Neuronal stem cell (in vitro differentiated cells): ENCODE results near the gene POLD1.

Source experiments
- DNase-seq: peaks from one replicate; pipeline ENCODE4 v3.0.0-alpha.2; 2013; ENCODE audit warnings: low spot score
- H2AFZ ChIP-seq: one replicate; pipeline ENCODE4 v1.6.1; 2013; ENCODE audit warnings: mild to moderate bottlenecking, low read length, inconsistent platforms
- H2AK5ac ChIP-seq: 2 replicates; pipeline ENCODE4 v1.6.1; 2013; ENCODE audit warnings: low read depth, mild to moderate bottlenecking, inconsistent platforms, low read length, moderate library complexity, mixed read lengths
- H2BK120ac ChIP-seq: 2 replicates; pipeline ENCODE4 v1.6.1; 2013; ENCODE audit warnings: low read depth, mild to moderate bottlenecking, inconsistent platforms, low read length, moderate library complexity, mixed read lengths
- H2BK12ac ChIP-seq: one replicate; pipeline ENCODE4 v1.6.1; 2013; ENCODE audit warnings: low read length, inconsistent platforms
- H2BK15ac ChIP-seq: 2 replicates; pipeline ENCODE4 v1.6.1; 2013; ENCODE audit warnings: mild to moderate bottlenecking, low read length, inconsistent platforms, mixed read lengths
- H2BK5ac ChIP-seq: one replicate; pipeline ENCODE4 v1.6.1; 2013; ENCODE audit warnings: inconsistent platforms, mild to moderate bottlenecking, low read length, moderate library complexity
- H3K14ac ChIP-seq: one replicate; pipeline ENCODE4 v1.6.1; 2013; ENCODE audit warnings: low read length, inconsistent platforms
- H3K18ac ChIP-seq: 2 replicates; pipeline ENCODE4 v1.6.1; 2013; ENCODE audit warnings: low read length, inconsistent platforms
- H3K23ac ChIP-seq: 2 replicates; pipeline ENCODE4 v1.6.1; 2013; ENCODE audit warnings: low read depth, mild to moderate bottlenecking, mixed read lengths, low read length, inconsistent platforms; ENCODE audit not compliant: poor library complexity
- H3K27ac ChIP-seq: replicated peaks from 3 replicates; pipeline ENCODE4 v1.5.1; 2013; ENCODE audit warnings: low read length, inconsistent platforms
- H3K27me3 ChIP-seq, 3 experiments: 2 replicates each; pipeline ENCODE4 v1.6.1; 2013; ENCODE audit warnings: low read length in 3 of 3, mild to moderate bottlenecking in 2 of 3, inconsistent platforms in 1 of 3, low read depth in 1 of 3, mixed read lengths in 1 of 3, moderate library complexity in 1 of 3; ENCODE audit not compliant: control insufficient read depth in 3 of 3, insufficient read depth in 3 of 3
- H3K36me3 ChIP-seq, 2 donors: replicated peaks in 1 of 2; 2 replicates each; pipeline ENCODE4 v1.6.1; 2013; ENCODE audit warnings: low read length in 2 of 2; ENCODE audit not compliant: control insufficient read depth in 2 of 2, insufficient read depth in 2 of 2
- H3K4ac ChIP-seq: 2 replicates; pipeline ENCODE4 v1.6.1; 2013; ENCODE audit warnings: inconsistent platforms, mild to moderate bottlenecking, low read length, moderate library complexity
- H3K4me1 ChIP-seq, 2 donors: 1 replicate in 1 of 2; 2 replicates in 1 of 2; pipeline ENCODE4 v1.6.1; 2013; ENCODE audit warnings: low read length in 2 of 2, low read depth in 1 of 2; ENCODE audit not compliant: control insufficient read depth in 2 of 2, insufficient read depth in 1 of 2
- H3K4me2 ChIP-seq: one replicate; pipeline ENCODE4 v1.6.1; 2013; ENCODE audit warnings: mild to moderate bottlenecking, low read length, inconsistent platforms; ENCODE audit not compliant: insufficient read depth, poor library complexity, severe bottlenecking
- H3K4me3 ChIP-seq, 2 donors: 2 replicates each; pipeline ENCODE4 v1.5.1; 2013; ENCODE audit warnings: low read length in 2 of 2, mild to moderate bottlenecking in 2 of 2, inconsistent platforms in 1 of 2, moderate library complexity in 1 of 2
- H3K79me1 ChIP-seq: one replicate; pipeline ENCODE4 v1.6.1; 2013; ENCODE audit warnings: low read depth, mild to moderate bottlenecking, inconsistent platforms, low read length, moderate library complexity
- H3K9ac ChIP-seq: one replicate; pipeline ENCODE4 v1.6.1; 2013; ENCODE audit warnings: mild to moderate bottlenecking, low read depth, low read length, inconsistent platforms; ENCODE audit not compliant: poor library complexity
- H3K9me3 ChIP-seq, 2 donors: replicated peaks in 1 of 2; 2 replicates each; pipeline versions ENCODE3 to v1.6.1; 2013; ENCODE audit warnings: low read length in 2 of 2, mild to moderate bottlenecking in 2 of 2, inconsistent platforms in 1 of 2, low read depth in 1 of 2, mixed read lengths in 1 of 2, moderate library complexity in 1 of 2; ENCODE audit not compliant: control insufficient read depth in 2 of 2, insufficient read depth in 1 of 2
- H4K8ac ChIP-seq: one replicate; pipeline ENCODE4 v1.6.1; 2013; ENCODE audit warnings: low read depth, mild to moderate bottlenecking, inconsistent platforms, low read length, moderate library complexity
- H4K91ac ChIP-seq: one replicate; pipeline ENCODE4 v1.6.1; 2013; ENCODE audit warnings: low read length, low read depth, mild to moderate bottlenecking, inconsistent platforms; ENCODE audit not compliant: poor library complexity
- WGBS, 2 donors: extraction: QIAGEN DNeasy Blood & Tissue Kit; methylation state at CpG; one replicate each; pipeline ENCODE4 v1.1.7; 2013; ENCODE audit warnings: missing lambda C conversion rate in 2 of 2, mixed read lengths in 1 of 2; ENCODE audit not compliant: insufficient read length in 2 of 2, insufficient replicate concordance in 1 of 2; ENCODE audit errors: extremely low coverage in 2 of 2; 5-methylcytosine and 5-hydroxymethylcytosine counted together

Gene POLD1

GRCh38 chr19:50362656-50363424, 21.3 kb upstream of the POLD1 start:
- Histone ChIP-seq H4K91ac (no peak overlapping the region), H2AFZ (no peak overlapping the region), H2BK120ac (no peak overlapping the region), H3K18ac (no peak overlapping the region), H3K27me3 (peaks cover 0 to 2% (median 0%) of the 10 kb centered on the region in 3 experiments), H3K79me1 (peaks cover 2% of the 10 kb centered on the region), H3K36me3 (peaks cover 0 to 2% of the 10 kb centered on the region in 2 donors), H3K9ac (no peak overlapping the region), H2BK5ac (no peak overlapping the region), H3K4me1 (peaks cover 0 to 6% of the 10 kb centered on the region in 2 donors), H2AK5ac (no peak overlapping the region), H2BK15ac (no peak overlapping the region), H3K27ac (no peak overlapping the region), H3K4me3 (no peak overlapping the region), H3K14ac (no peak overlapping the region), H3K23ac (no peak overlapping the region), H3K4ac (no peak overlapping the region), H3K9me3 (peaks cover 2 to 5% of the 10 kb centered on the region in 2 donors), H2BK12ac (no peak overlapping the region), H4K8ac (no peak overlapping the region), H3K4me2 (no peak overlapping the region)
- no CpG with 5 or more reads among the region's 11 CpGs for WGBS, 2 donors
- DNase-seq, result no peak

- no peak within 1 kb of the TSS for H4K91ac ChIP-seq
- peaks cover 2% of the 10 kb centered on the region for H3K79me1 ChIP-seq
- H2BK12ac ChIP-seq, result no peak within 1 kb of the TSS
- no CpG with 5 or more reads among the region's 11 CpGs for WGBS, 2 donors
- H2BK5ac ChIP-seq, result no peak within 1 kb of the TSS
- no peak within 1 kb of the TSS for H2BK120ac ChIP-seq
- H3K36me3 ChIP-seq, result no peaks in the 10 kb centered on the region
- H3K18ac ChIP-seq, result no peak within 1 kb of the TSS
- no peak within 1 kb of the TSS for H2AK5ac ChIP-seq
- H3K4me3 ChIP-seq, result no peak within 1 kb of the TSS
- no peak within 1 kb of the TSS for H3K27ac ChIP-seq
- no peak within 1 kb of the TSS for H3K14ac ChIP-seq
- peaks cover 5 to 10% of the 10 kb centered on the region in 2 donors for H3K4me1 ChIP-seq
- H3K27me3 ChIP-seq, result no peaks in the 10 kb centered on the region
- peaks cover 0 to 3% of the 10 kb centered on the region in 2 donors for H3K9me3 ChIP-seq
- H2AFZ ChIP-seq, result no peak within 1 kb of the TSS
- no peak within 1 kb of the TSS for H2BK15ac ChIP-seq
- peak within 1 kb of the TSS; percentile 55 for H3K23ac ChIP-seq
- no peak within 1 kb of the TSS for H3K9ac ChIP-seq
- no peak within 1 kb of the TSS for H4K8ac ChIP-seq
- DNase-seq, result no peak
- no peak within 1 kb of the TSS for H3K4ac ChIP-seq
- H3K4me2 ChIP-seq, result no peak within 1 kb of the TSS
Measured at GRCh38 chr19:50365434-50366306, 18.5 kb upstream of the POLD1 start, which contains the start of gene NAPSA. NAPSA (minus strand) TSS chr19:50365639; CDS start chr19:50365621, 18 bp downstream.

GRCh38 chr19:50368649-50369570, 15.2 kb upstream of the POLD1 start:
- Histone ChIP-seq H3K14ac (no peak overlapping the region), H2AK5ac (no peak overlapping the region), H3K4me1 (peaks cover 5% of the 10 kb centered on the region in 2 donors), H2BK12ac (no peak overlapping the region), H2AFZ (peak overlapping the region; percentile 94), H3K4me3 (peak overlapping the region; percentile 39 to 71), H2BK120ac (no peak overlapping the region), H3K9ac (peak overlapping the region; percentile 89), H2BK15ac (no peak overlapping the region), H2BK5ac (no peak overlapping the region), H3K27ac (peak overlapping the region; percentile 61), H3K79me1 (no peaks in the 10 kb centered on the region), H3K9me3 (no peaks in the 10 kb centered on the region), H3K27me3 (no peaks in the 10 kb centered on the region), H3K23ac (no peak overlapping the region), H4K8ac (no peak overlapping the region), H3K36me3 (no peaks in the 10 kb centered on the region), H3K4ac (no peak overlapping the region), H3K18ac (peak overlapping the region; percentile 88), H4K91ac (no peak overlapping the region), H3K4me2 (peak overlapping the region; percentile 68)
- DNase-seq, result peak; percentile 76
- WGBS, 2 donors, result no CpG with 5 or more reads among the region's 34 CpGs
